CD4-positive, CD25-positive, alpha-beta regulatory T cell (primary cell): ENCODE results near the gene PNPLA5. TPM values are rescaled to one million over a fixed set of nuclear protein-coding genes. Genes with fewer than 3 reads are reported as not detected.
A peak's percentile ranks its signal among the peaks of the same experiment; 100 is the strongest.

Source experiments
- ATAC-seq, 2 donors: fragments of 150-1000 bp; cut with Tn5 transposase; one replicate each; pipeline ENCODE4 v1.10.0; 2021; ENCODE audit warnings: low read depth in 2 of 2, moderate number of reproducible peaks in 2 of 2, moderate library complexity in 1 of 2
- DNase-seq, 3 donors: peaks; one replicate each; pipeline versions ENCODE4 v3.0.0 to v3.0.0-alpha.2; 2012 to 2022; ENCODE audit warnings: mixed read lengths in 1 of 3
- H3K27ac ChIP-seq: one replicate; pipeline ENCODE4 v1.7.0; 2013; ENCODE audit warnings: mild to moderate bottlenecking, low read length; ENCODE audit not compliant: insufficient read depth, poor library complexity, severe bottlenecking
- H3K27me3 ChIP-seq: one replicate; pipeline ENCODE4 v1.7.0; 2013; ENCODE audit warnings: low read length; ENCODE audit not compliant: control insufficient read depth, insufficient read depth
- H3K36me3 ChIP-seq: one replicate; pipeline ENCODE4 v1.7.0; 2013; ENCODE audit warnings: mild to moderate bottlenecking, low read length, moderate library complexity; ENCODE audit not compliant: control insufficient read depth, insufficient read depth
- H3K4me1 ChIP-seq: 2 replicates; pipeline ENCODE4 v1.7.0; 2013; ENCODE audit warnings: mild to moderate bottlenecking, low read length; ENCODE audit not compliant: insufficient read depth, control insufficient read depth, poor library complexity, severe bottlenecking
- H3K4me3 ChIP-seq: one replicate; pipeline ENCODE4 v1.7.0; 2013; ENCODE audit warnings: low read depth, mild to moderate bottlenecking, low read length, moderate library complexity
- H3K9me3 ChIP-seq, 2 experiments: 1 replicate in 1 of 2; 2 replicates in 1 of 2; pipeline ENCODE4 v1.7.0; 2013; ENCODE audit warnings: low read length in 2 of 2, mild to moderate bottlenecking in 1 of 2, moderate library complexity in 1 of 2; ENCODE audit not compliant: control insufficient read depth in 2 of 2
- H3K27ac Mint-ChIP-seq, 3 donors: one replicate each; pipeline ENCODE4 v1.8.0; 2020 to 2022; ENCODE audit warnings: mild to moderate bottlenecking in 3 of 3, mixed read lengths in 3 of 3, moderate library complexity in 2 of 3
- H3K27me3 Mint-ChIP-seq: one replicate; pipeline ENCODE4 v1.8.0; 2022; ENCODE audit warnings: mild to moderate bottlenecking, mixed read lengths
- H3K36me3 Mint-ChIP-seq: one replicate; pipeline ENCODE4 v1.8.0; 2020; ENCODE audit warnings: mixed read lengths
- H3K4me1 Mint-ChIP-seq, 4 donors: one replicate each; pipeline ENCODE4 v1.8.0; 2020 to 2022; ENCODE audit warnings: mixed read lengths in 4 of 4, mild to moderate bottlenecking in 1 of 4
- H3K4me3 Mint-ChIP-seq, 4 donors: one replicate each; pipeline ENCODE4 v1.8.0; 2020 to 2022; ENCODE audit warnings: mild to moderate bottlenecking in 4 of 4, mixed read lengths in 4 of 4, moderate library complexity in 3 of 4
- H3K9me3 Mint-ChIP-seq, 7 donors: one replicate each; pipeline ENCODE4 v1.8.0; 2020 to 2022; ENCODE audit warnings: mixed read lengths in 7 of 7, mild to moderate bottlenecking in 3 of 7, moderate library complexity in 2 of 7
- polyA plus RNA-seq, 4 donors: library from polyadenylated mRNA; unstranded; fragments of 300-500 nt; fragmentation: Illumina TruSeq; gene quantifications; one replicate each; pipeline ENCODE4 v1.2.3, GENCODE V29; 2021
- total RNA-seq: library from RNA; stranded (reverse); gene quantifications from one replicate; pipeline ENCODE4 v1.2.3, GENCODE V29; 2022

The PNPLA5 gene
- total and polyA plus RNA-seq, 5 donors from 2014 or later: not detected

- H3K27me3 ChIP-seq: peaks cover 20% of the 10 kb centered on the region
- H3K36me3 ChIP-seq: no peaks in the 10 kb centered on the region
- peaks cover 0 to 4% (median 0%) of the 10 kb centered on the region in 4 donors for H3K4me1 Mint-ChIP-seq
- DNase-seq (no peak), ATAC-seq (no peak)
- peaks cover 55% of the 10 kb centered on the region for H3K27me3 Mint-ChIP-seq
- no peak within 1 kb of the TSS for H3K27ac Mint-ChIP-seq
- H3K4me3 ChIP-seq: no peak within 1 kb of the TSS
- H3K4me1 ChIP-seq: no peaks in the 10 kb centered on the region
- no peaks in the 10 kb centered on the region for H3K36me3 Mint-ChIP-seq
- peaks cover 0 to 5% (median 0%) of the 10 kb centered on the region in 7 donors for H3K9me3 Mint-ChIP-seq
- H3K27ac ChIP-seq: no peak within 1 kb of the TSS
- H3K9me3 ChIP-seq: peaks cover 0 to 2% of the 10 kb centered on the region in 2 experiments
- peak within 1 kb of the TSS in 3 of 4 donors; percentile 48 to 84 (median 62) for H3K4me3 Mint-ChIP-seq
Observed at GRCh38 chr22:43862074-43862881, 29.5 kb downstream of the PNPLA5 start, which contains the start of gene SULT4A1. Gene SULT4A1 (minus strand): TSS chr22:43862513. CDS start chr22:43862382, 131 bp downstream.

- H3K36me3 ChIP-seq: no peaks in the 10 kb centered on the region
- no peaks in the 10 kb centered on the region for H3K4me1 ChIP-seq
- H3K4me1 Mint-ChIP-seq: peaks cover 0 to 4% (median 0%) of the 10 kb centered on the region in 4 donors
- H3K27me3 Mint-ChIP-seq: peaks cover 61% of the 10 kb centered on the region
- no peak for ATAC-seq
- H3K36me3 Mint-ChIP-seq: no peaks in the 10 kb centered on the region
- H3K9me3 Mint-ChIP-seq: peaks cover 0 to 5% (median 1%) of the 10 kb centered on the region in 7 donors
- H3K9me3 ChIP-seq: peaks cover 0 to 4% of the 10 kb centered on the region in 2 experiments
- peaks cover 20% of the 10 kb centered on the region for H3K27me3 ChIP-seq
- H3K27ac Mint-ChIP-seq: no peak overlapping the region
- no peak overlapping the region for H3K4me3 ChIP-seq
- no peak overlapping the region for H3K27ac ChIP-seq
- peak overlapping the region in 3 of 4 donors; percentile 26 to 84 (median 39) for H3K4me3 Mint-ChIP-seq
- DNase-seq: no peak
Observed at GRCh38 chr22:43861529-43861928, 30.3 kb downstream of the PNPLA5 start.

- Mint-ChIP-seq H3K27me3 (peaks cover 56% of the 10 kb centered on the region), H3K9me3 (peaks cover 0 to 6% (median 1%) of the 10 kb centered on the region in 7 donors), H3K4me1 (peaks cover 0 to 4% (median 0%) of the 10 kb centered on the region in 4 donors), H3K27ac (no peak overlapping the region), H3K4me3 (no peak overlapping the region), H3K36me3 (no peaks in the 10 kb centered on the region)
- Histone ChIP-seq H3K4me1 (no peaks in the 10 kb centered on the region), H3K9me3 (peaks cover 0 to 4% of the 10 kb centered on the region in 2 experiments), H3K27me3 (peaks cover 20% of the 10 kb centered on the region), H3K4me3 (no peak overlapping the region), H3K36me3 (no peaks in the 10 kb centered on the region), H3K27ac (no peak overlapping the region)
- ATAC-seq (no peak), DNase-seq (no peak)
Observed at GRCh38 chr22:43860831-43861230, 31.0 kb downstream of the PNPLA5 start.

GRCh38 chr22:43860126-43860525, 31.7 kb downstream of the PNPLA5 start:
- no peaks in the 10 kb centered on the region for H3K4me1 ChIP-seq
- no peak overlapping the region for H3K4me3 ChIP-seq
- no peak overlapping the region for H3K27ac ChIP-seq
- peaks cover 16% of the 10 kb centered on the region for H3K27me3 ChIP-seq
- Mint-ChIP-seq H3K4me1 (peaks cover 0 to 4% (median 0%) of the 10 kb centered on the region in 4 donors), H3K9me3 (peaks cover 0 to 8% (median 1%) of the 10 kb centered on the region in 7 donors), H3K27me3 (peaks cover 51% of the 10 kb centered on the region), H3K27ac (no peak overlapping the region), H3K4me3 (no peak overlapping the region), H3K36me3 (no peaks in the 10 kb centered on the region)
- no peaks in the 10 kb centered on the region for H3K36me3 ChIP-seq
- DNase-seq: no peak
- no peak for ATAC-seq
- peaks cover 0 to 4% of the 10 kb centered on the region in 2 experiments for H3K9me3 ChIP-seq

GRCh38 chr22:43859621-43860020, 32.2 kb downstream of the PNPLA5 start:
- DNase-seq: no peak
- H3K27me3 Mint-ChIP-seq: peaks cover 51% of the 10 kb centered on the region

GRCh38 chr22:43859176-43859575, 32.6 kb downstream of the PNPLA5 start:
- peaks cover 0 to 8% (median 1%) of the 10 kb centered on the region in 7 donors for H3K9me3 Mint-ChIP-seq
- Histone ChIP-seq H3K9me3 (peaks cover 0 to 4% of the 10 kb centered on the region in 2 experiments), H3K36me3 (no peaks in the 10 kb centered on the region), H3K4me1 (no peaks in the 10 kb centered on the region), H3K4me3 (no peak overlapping the region), H3K27ac (no peak overlapping the region), H3K27me3 (peaks cover 13% of the 10 kb centered on the region)
- no peaks in the 10 kb centered on the region for H3K36me3 Mint-ChIP-seq
- peaks cover 0 to 4% (median 0%) of the 10 kb centered on the region in 4 donors for H3K4me1 Mint-ChIP-seq
- H3K4me3 Mint-ChIP-seq: no peak overlapping the region
- peaks cover 48% of the 10 kb centered on the region for H3K27me3 Mint-ChIP-seq
- DNase-seq (no peak), ATAC-seq (no peak)
- H3K27ac Mint-ChIP-seq: no peak overlapping the region

More at GRCh38 chr22:43859621-43860020, 32.2 kb downstream of the PNPLA5 start:
- Histone ChIP-seq H3K27me3 (peaks cover 13% of the 10 kb centered on the region), H3K9me3 (peaks cover 0 to 4% of the 10 kb centered on the region in 2 experiments), H3K36me3 (no peaks in the 10 kb centered on the region), H3K27ac (no peak overlapping the region), H3K4me3 (no peak overlapping the region), H3K4me1 (no peaks in the 10 kb centered on the region)
- peaks cover 0 to 4% (median 0%) of the 10 kb centered on the region in 4 donors for H3K4me1 Mint-ChIP-seq
- H3K36me3 Mint-ChIP-seq: no peaks in the 10 kb centered on the region
- no peak overlapping the region for H3K4me3 Mint-ChIP-seq
- no peak overlapping the region for H3K27ac Mint-ChIP-seq
- peaks cover 0 to 8% (median 1%) of the 10 kb centered on the region in 7 donors for H3K9me3 Mint-ChIP-seq
- ATAC-seq: no peak

GRCh38 chr22:43858156-43858895, 33.5 kb downstream of the PNPLA5 start:
- no peaks in the 10 kb centered on the region for H3K36me3 Mint-ChIP-seq
- H3K27me3 Mint-ChIP-seq: peaks cover 49% of the 10 kb centered on the region
- ATAC-seq (no peak), DNase-seq (no peak)
- Histone ChIP-seq H3K27me3 (peaks cover 8% of the 10 kb centered on the region), H3K4me1 (no peaks in the 10 kb centered on the region), H3K27ac (no peak overlapping the region), H3K9me3 (peaks cover 0 to 4% of the 10 kb centered on the region in 2 experiments), H3K36me3 (no peaks in the 10 kb centered on the region), H3K4me3 (no peak overlapping the region)
- no peak overlapping the region for H3K4me3 Mint-ChIP-seq
- peaks cover 0 to 4% (median 0%) of the 10 kb centered on the region in 4 donors for H3K4me1 Mint-ChIP-seq
- peaks cover 0 to 8% (median 1%) of the 10 kb centered on the region in 7 donors for H3K9me3 Mint-ChIP-seq
- H3K27ac Mint-ChIP-seq: no peak overlapping the region
